ENCODE data around the gene RPH3AL.
"Not testable (repeated sequence)": the region's sequence is repeated elsewhere in the genome, so short reads cannot be mapped to it uniquely, and the experiment has no call there.

The RPH3AL gene

GRCh38 chr17:320139-320538, 32.5 kb downstream of the RPH3AL start:
- no peak for DNase-seq (ENCODE audit: low spot score)

- no peak for DNase-seq (ENCODE audit: low spot score)
Observed at GRCh38 chr17:319266-319665, 33.3 kb downstream of the RPH3AL start.

- DNase-seq (ENCODE audit: low spot score) = not testable (repeated sequence)
Observed at GRCh38 chr17:317070-317469, 35.5 kb downstream of the RPH3AL start.

- DNase-seq (ENCODE audit: low spot score) = not testable (repeated sequence)
Observed at GRCh38 chr17:315399-315798, 37.2 kb downstream of the RPH3AL start.

- not testable (repeated sequence) for DNase-seq (ENCODE audit: low spot score)
Observed at GRCh38 chr17:314614-314944, 38.0 kb downstream of the RPH3AL start.

- no peak for DNase-seq (ENCODE audit: low spot score)
Observed at GRCh38 chr17:313911-314613, 38.5 kb downstream of the RPH3AL start.

GRCh38 chr17:313231-313630, 39.4 kb downstream of the RPH3AL start:
- DNase-seq (ENCODE audit: low spot score) = no peak

GRCh38 chr17:312476-313148, 40.0 kb downstream of the RPH3AL start:
- DNase-seq (ENCODE audit: low spot score) = no peak

GRCh38 chr17:311119-311782, 41.4 kb downstream of the RPH3AL start:
- DNase-seq (ENCODE audit: low spot score) = no peak

GRCh38 chr17:310111-311010, 42.2 kb downstream of the RPH3AL start:
- no peak for DNase-seq (ENCODE audit: low spot score)

- peak; percentile 65 for DNase-seq (ENCODE audit: low spot score)
Observed at GRCh38 chr17:309361-309888, 43.2 kb downstream of the RPH3AL start.

GRCh38 chr17:307741-308507, 44.7 kb downstream of the RPH3AL start:
- DNase-seq (ENCODE audit: low spot score) = no peak

- no peak for DNase-seq (ENCODE audit: low spot score)
Observed at GRCh38 chr17:307295-307691, 45.3 kb downstream of the RPH3AL start.

GRCh38 chr17:306536-307294, 45.9 kb downstream of the RPH3AL start:
- DNase-seq (ENCODE audit: low spot score) = no peak

- no peak for DNase-seq (ENCODE audit: low spot score)
Observed at GRCh38 chr17:306116-306515, 46.5 kb downstream of the RPH3AL start.

GRCh38 chr17:305090-305976, 47.3 kb downstream of the RPH3AL start:
- no peak for DNase-seq (ENCODE audit: low spot score)

GRCh38 chr17:304461-304860, 48.1 kb downstream of the RPH3AL start:
- DNase-seq (ENCODE audit: low spot score) = no peak

- DNase-seq (ENCODE audit: low spot score) = no peak
Observed at GRCh38 chr17:303168-303567, 49.4 kb downstream of the RPH3AL start.

- DNase-seq (ENCODE audit: low spot score) = no peak
Observed at GRCh38 chr17:302300-302698, 50.3 kb downstream of the RPH3AL start.
